Thymus (tissue), 11 donors: Measurements from ENCODE around the gene SLC11A1. TPM values are rescaled to one million over a fixed set of nuclear protein-coding genes. Genes with fewer than 3 reads are reported as not detected.

Source experiments
- DNase-seq, 9 donors: peaks; one replicate each; pipeline ENCODE4 v3.0.0-alpha.2; 2013; ENCODE audit warnings: low spot score in 9 of 9, low read depth in 6 of 9, missing footprints in 1 of 9
- H3K27ac ChIP-seq, 2 donors: one replicate each; pipeline ENCODE4 v1.5.1; 2013; ENCODE audit warnings: control low read depth in 1 of 2, low read depth in 1 of 2, low read length in 1 of 2, mild to moderate bottlenecking in 1 of 2, moderate library complexity in 1 of 2
- H3K27me3 ChIP-seq, 2 donors: one replicate each; pipeline ENCODE4 v1.5.1; 2013; ENCODE audit warnings: low read length in 1 of 2; ENCODE audit not compliant: control insufficient read depth in 2 of 2, insufficient read depth in 1 of 2
- H3K36me3 ChIP-seq, 2 donors: one replicate each; pipeline ENCODE4 v1.5.1; 2013; ENCODE audit warnings: low read length in 1 of 2, mild to moderate bottlenecking in 1 of 2, moderate library complexity in 1 of 2; ENCODE audit not compliant: control insufficient read depth in 2 of 2, insufficient read depth in 2 of 2
- H3K4me1 ChIP-seq, 2 donors: one replicate each; pipeline ENCODE4 v1.5.1; 2013; ENCODE audit warnings: low read length in 2 of 2; ENCODE audit not compliant: control insufficient read depth in 2 of 2, insufficient read depth in 2 of 2
- H3K4me3 ChIP-seq, 2 donors: one replicate each; pipeline ENCODE4 v1.5.1; 2013; ENCODE audit warnings: low read length in 2 of 2, control low read depth in 1 of 2, mild to moderate bottlenecking in 1 of 2
- H3K9me3 ChIP-seq, 2 donors: one replicate each; pipeline ENCODE4 v1.5.1; 2013; ENCODE audit warnings: low read length in 1 of 2, mild to moderate bottlenecking in 1 of 2; ENCODE audit not compliant: control insufficient read depth in 2 of 2, insufficient read depth in 1 of 2
- WGBS: extraction: QIAGEN DNeasy Blood & Tissue Kit; methylation state at CpG from one replicate; pipeline ENCODE4 v1.1.7; 2013; 5-methylcytosine and 5-hydroxymethylcytosine counted together
- polyA plus RNA-seq: library from polyadenylated mRNA; stranded (reverse); fragments of 200-250 nt; gene quantifications from one replicate; pipeline ENCODE4 v1.2.3, GENCODE V29; 2013
- total RNA-seq: library from RNA; stranded (reverse); fragments of 120-200 nt; gene quantifications from one replicate; pipeline ENCODE4 v1.2.4, GENCODE V29; 2013
- donor health status: healthy.

Gene SLC11A1
- total and polyA plus RNA-seq, 2 donors = 0.71 to 25.2 TPM

- Histone ChIP-seq H3K4me1 (peaks cover 0 to 23% of the 10 kb centered on the region in 2 donors), H3K27me3 (peaks cover 0 to 16% of the 10 kb centered on the region in 2 donors), H3K27ac (no peak overlapping the region), H3K36me3 (no peaks in the 10 kb centered on the region), H3K9me3 (peaks cover 0 to 13% of the 10 kb centered on the region in 2 donors), H3K4me3 (no peak overlapping the region)
- DNase-seq = no peak
- 95% methylated on average over 3 of the region's 3 CpGs for WGBS
These were observed 18.3 kb upstream of the SLC11A1 start for GRCh38 chr2:218363736-218364135.

GRCh38 chr2:218364196-218364595 is 17.9 kb upstream of the SLC11A1 start:
- Histone ChIP-seq H3K4me3 (no peak overlapping the region), H3K36me3 (no peaks in the 10 kb centered on the region), H3K4me1 (peaks cover 0 to 26% of the 10 kb centered on the region in 2 donors), H3K9me3 (peaks cover 0 to 13% of the 10 kb centered on the region in 2 donors), H3K27me3 (peaks cover 0 to 19% of the 10 kb centered on the region in 2 donors), H3K27ac (no peak overlapping the region)
- 80% methylated on average over 6 of the region's 6 CpGs for WGBS
- no peak for DNase-seq

GRCh38 chr2:218366621-218367414 is 15.3 kb upstream of the SLC11A1 start:
- H3K4me1 ChIP-seq = peaks cover 0 to 42% of the 10 kb centered on the region in 2 donors
- H3K27ac ChIP-seq = peak overlapping the region in 1 of 2 donors; percentile 82
- H3K36me3 ChIP-seq = no peaks in the 10 kb centered on the region
- H3K27me3 ChIP-seq = peaks cover 0 to 19% of the 10 kb centered on the region in 2 donors
- peak overlapping the region in 1 of 2 donors; percentile 48 for H3K4me3 ChIP-seq
- 91% methylated on average over 9 of the region's 9 CpGs for WGBS
- peaks cover 0 to 13% of the 10 kb centered on the region in 2 donors for H3K9me3 ChIP-seq
- no peak for DNase-seq

- WGBS = 2% methylated on average over 60 of the region's 60 CpGs
- peak in 7 of 9 donors; percentile 29 to 70 (median 39) for DNase-seq
- Histone ChIP-seq H3K4me3 (peak overlapping the region; percentile 48 to 57), H3K36me3 (no peaks in the 10 kb centered on the region), H3K27me3 (peaks cover 0 to 19% of the 10 kb centered on the region in 2 donors), H3K4me1 (peaks cover 0 to 41% of the 10 kb centered on the region in 2 donors), H3K27ac (peak overlapping the region; percentile 70 to 82), H3K9me3 (peaks cover 0 to 13% of the 10 kb centered on the region in 2 donors)
These were observed 14.5 kb upstream of the SLC11A1 start for GRCh38 chr2:218367415-218368149.

GRCh38 chr2:218368150-218368528 is 13.9 kb upstream of the SLC11A1 start:
- Histone ChIP-seq H3K4me3 (peak overlapping the region; percentile 48 to 57), H3K27me3 (peaks cover 0 to 19% of the 10 kb centered on the region in 2 donors), H3K27ac (peak overlapping the region in 1 of 2 donors; percentile 82), H3K9me3 (peaks cover 0 to 13% of the 10 kb centered on the region in 2 donors), H3K4me1 (peaks cover 0 to 38% of the 10 kb centered on the region in 2 donors), H3K36me3 (no peaks in the 10 kb centered on the region)
- WGBS = 53% methylated on average over 21 of the region's 21 CpGs
- no peak for DNase-seq

- H3K9me3 ChIP-seq = peaks cover 0 to 13% of the 10 kb centered on the region in 2 donors
- DNase-seq = peak in 1 of 9 donors; percentile 29
These were observed 13.4 kb upstream of the SLC11A1 start for GRCh38 chr2:218368621-218369153.

GRCh38 chr2:218369330-218369729 is 12.7 kb upstream of the SLC11A1 start:
- peaks cover 0 to 38% of the 10 kb centered on the region in 2 donors for H3K4me1 ChIP-seq
- no peak overlapping the region for H3K4me3 ChIP-seq
- H3K9me3 ChIP-seq = peaks cover 0 to 13% of the 10 kb centered on the region in 2 donors
- no peak overlapping the region for H3K27ac ChIP-seq
- WGBS = 41% methylated on average over 2 of the region's 2 CpGs
- no peaks in the 10 kb centered on the region for H3K36me3 ChIP-seq
- H3K27me3 ChIP-seq = peaks cover 0 to 19% of the 10 kb centered on the region in 2 donors
- DNase-seq = peak in 1 of 9 donors; percentile 24

More at GRCh38 chr2:218368621-218369153, 13.4 kb upstream of the SLC11A1 start:
- 62% methylated on average over 27 of the region's 27 CpGs for WGBS
- Histone ChIP-seq H3K27ac (peak overlapping the region in 1 of 2 donors; percentile 6), H3K4me3 (no peak overlapping the region), H3K36me3 (no peaks in the 10 kb centered on the region), H3K4me1 (peaks cover 0 to 38% of the 10 kb centered on the region in 2 donors), H3K27me3 (peaks cover 0 to 19% of the 10 kb centered on the region in 2 donors)

GRCh38 chr2:218370410-218371063 is 11.5 kb upstream of the SLC11A1 start:
- Histone ChIP-seq H3K4me3 (no peak overlapping the region), H3K27ac (peak overlapping the region; percentile 13 to 32), H3K4me1 (peaks cover 0 to 38% of the 10 kb centered on the region in 2 donors), H3K36me3 (no peaks in the 10 kb centered on the region), H3K27me3 (peaks cover 0 to 19% of the 10 kb centered on the region in 2 donors), H3K9me3 (peaks cover 0 to 13% of the 10 kb centered on the region in 2 donors)
- 92% methylated on average over 11 of the region's 11 CpGs for WGBS
- DNase-seq = peak in 1 of 9 donors; percentile 35
